Measurements from ENCODE around the gene PDSS2.

- TF ChIP-seq CTCF (IDR thresholded peaks at IDR 0.05): no peak
- no peak for TF ChIP-seq ZFX (IDR thresholded peaks at IDR 0.05; ENCODE audit: borderline replicate concordance)
Observed at GRCh38 chr6:107495971-107496370, 36.6 kb upstream of the PDSS2 start.

Data from 22Rv1 (cell line).